Endodermal cell (in vitro differentiated cells): Measurements from ENCODE around the gene YPEL4. TPM values are rescaled to one million over a fixed set of nuclear protein-coding genes. Genes with fewer than 3 reads are reported as not detected.

Experiments used
- DNase-seq: peaks from one replicate; pipeline ENCODE4 v3.0.0-alpha.2; 2017
- H3K27ac ChIP-seq: 2 replicates; pipeline ENCODE4 v1.5.1; 2013; ENCODE audit warnings: mild to moderate bottlenecking, low read depth, low read length, moderate library complexity
- H3K27me3 ChIP-seq: 2 replicates; pipeline ENCODE4 v1.6.1; 2013; ENCODE audit warnings: mild to moderate bottlenecking, low read length, moderate library complexity; ENCODE audit not compliant: insufficient read depth, control insufficient read depth, poor library complexity, severe bottlenecking
- H3K36me3 ChIP-seq: 2 replicates; pipeline ENCODE4 v1.7.0; 2013; ENCODE audit warnings: mild to moderate bottlenecking, low read length, moderate library complexity; ENCODE audit not compliant: control insufficient read depth, insufficient read depth
- H3K4me1 ChIP-seq: one replicate; pipeline ENCODE4 v1.7.0; 2013; ENCODE audit warnings: low read length; ENCODE audit not compliant: control insufficient read depth, insufficient read depth
- H3K4me3 ChIP-seq: 2 replicates; pipeline ENCODE4 v1.5.1; 2013; ENCODE audit warnings: mild to moderate bottlenecking, low read length, moderate library complexity
- H3K9ac ChIP-seq: 2 replicates; pipeline ENCODE4 v1.6.1; 2013; ENCODE audit warnings: mild to moderate bottlenecking, low read length, moderate library complexity; ENCODE audit not compliant: poor library complexity, severe bottlenecking; ENCODE audit errors: extremely low read depth
- H3K9me3 ChIP-seq: 2 replicates; pipeline ENCODE4 v1.6.1; 2013; ENCODE audit warnings: mild to moderate bottlenecking, low read length, moderate library complexity; ENCODE audit not compliant: control insufficient read depth
- H3K27ac Mint-ChIP-seq: 2 replicates; pipeline ENCODE4 v1.8.0; 2020; ENCODE audit warnings: mixed read lengths
- H3K27me3 Mint-ChIP-seq: 2 replicates; pipeline ENCODE4 v1.8.0; 2021; ENCODE audit warnings: mild to moderate bottlenecking, mixed read lengths; ENCODE audit not compliant: insufficient read depth
- H3K36me3 Mint-ChIP-seq: 2 replicates; pipeline ENCODE4 v1.8.0; 2020; ENCODE audit warnings: low read depth, mixed read lengths
- H3K4me1 Mint-ChIP-seq: 2 replicates; pipeline ENCODE4 v1.8.0; 2020; ENCODE audit warnings: mixed read lengths
- H3K4me3 Mint-ChIP-seq: 2 replicates; pipeline ENCODE4 v1.8.0; 2020; ENCODE audit warnings: mild to moderate bottlenecking, moderate library complexity, mixed read lengths
- H3K9me3 Mint-ChIP-seq: 2 replicates; pipeline ENCODE4 v1.8.0; 2020; ENCODE audit warnings: mild to moderate bottlenecking, mixed read lengths
- WGBS, 2 experiments: methylation state at CpG; one replicate each; pipeline versions ENCODE4 v1.1.5 to v1.1.7; 2013; ENCODE audit warnings: missing lambda C conversion rate in 2 of 2, mixed read lengths in 1 of 2; ENCODE audit not compliant: insufficient coverage in 1 of 2, insufficient read length in 1 of 2; 5-methylcytosine and 5-hydroxymethylcytosine counted together
- total RNA-seq, 2 donors: library from RNA; stranded (reverse); fragmentation: NEBNext Ultra II Directional in 1 of 2; extraction: Animal tissue kit (Norgen Biotek cat#: 25700) in 1 of 2; gene quantifications; 2 replicates in 1 of 2; 3 replicates in 1 of 2; pipeline ENCODE4 v1.2.1, GENCODE V29; 2021
- TF ChIP-seq, protein P1 (sequence below): fragments of 200-600 bp; sonication (generic); conservative IDR thresholded peaks from 2 replicates; pipeline ENCODE4 v1.5.0; 2021; ENCODE audit warnings: antibody characterized with exemption, mild to moderate bottlenecking

The YPEL4 gene
- total RNA-seq, 2 donors from 2014 or later, result not detected

DNA sequence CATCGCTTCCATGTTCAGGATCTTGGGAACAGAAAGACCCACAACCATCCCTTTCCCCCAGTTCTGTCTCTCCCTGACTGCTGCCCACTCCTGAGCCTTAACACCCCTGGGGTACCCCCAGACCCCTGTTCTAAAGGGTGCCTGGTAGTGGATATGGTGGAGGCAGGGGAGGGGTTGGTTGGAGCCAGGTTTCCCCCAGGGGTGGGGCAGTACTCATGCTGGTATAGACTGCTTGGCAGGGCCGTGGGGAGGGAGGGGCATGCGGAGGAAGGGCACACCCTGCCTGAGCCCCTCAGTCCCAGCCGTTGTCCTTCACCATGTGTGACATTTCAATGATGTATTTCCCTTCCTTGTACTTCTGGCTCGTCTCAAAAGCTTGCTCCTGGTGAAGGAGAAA lies 4.0 kb downstream of the YPEL4 start:
- no peaks in the 10 kb centered on the region for H3K9me3 Mint-ChIP-seq
- TF ChIP-seq, protein P1, sequence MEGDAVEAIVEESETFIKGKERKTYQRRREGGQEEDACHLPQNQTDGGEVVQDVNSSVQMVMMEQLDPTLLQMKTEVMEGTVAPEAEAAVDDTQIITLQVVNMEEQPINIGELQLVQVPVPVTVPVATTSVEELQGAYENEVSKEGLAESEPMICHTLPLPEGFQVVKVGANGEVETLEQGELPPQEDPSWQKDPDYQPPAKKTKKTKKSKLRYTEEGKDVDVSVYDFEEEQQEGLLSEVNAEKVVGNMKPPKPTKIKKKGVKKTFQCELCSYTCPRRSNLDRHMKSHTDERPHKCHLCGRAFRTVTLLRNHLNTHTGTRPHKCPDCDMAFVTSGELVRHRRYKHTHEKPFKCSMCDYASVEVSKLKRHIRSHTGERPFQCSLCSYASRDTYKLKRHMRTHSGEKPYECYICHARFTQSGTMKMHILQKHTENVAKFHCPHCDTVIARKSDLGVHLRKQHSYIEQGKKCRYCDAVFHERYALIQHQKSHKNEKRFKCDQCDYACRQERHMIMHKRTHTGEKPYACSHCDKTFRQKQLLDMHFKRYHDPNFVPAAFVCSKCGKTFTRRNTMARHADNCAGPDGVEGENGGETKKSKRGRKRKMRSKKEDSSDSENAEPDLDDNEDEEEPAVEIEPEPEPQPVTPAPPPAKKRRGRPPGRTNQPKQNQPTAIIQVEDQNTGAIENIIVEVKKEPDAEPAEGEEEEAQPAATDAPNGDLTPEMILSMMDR, result no peak
- no peaks in the 10 kb centered on the region for H3K27me3 Mint-ChIP-seq
- H3K4me3 ChIP-seq, result no peak overlapping the region
- H3K36me3 Mint-ChIP-seq, result peaks cover 31% of the 10 kb centered on the region
- H3K9me3 ChIP-seq, result no peaks in the 10 kb centered on the region
- H3K4me1 ChIP-seq, result peaks cover 41% of the 10 kb centered on the region
- no peak overlapping the region for H3K27ac ChIP-seq
- no peak overlapping the region for H3K27ac Mint-ChIP-seq
- no peak overlapping the region for H3K4me3 Mint-ChIP-seq
- peaks cover 43% of the 10 kb centered on the region for H3K36me3 ChIP-seq
- peak; percentile 55 for DNase-seq
- peaks cover 77% of the 10 kb centered on the region for H3K4me1 Mint-ChIP-seq
- 55 to 67% methylated on average over 2 to 5 of the region's 5 CpGs for WGBS, 2 experiments
- no peaks in the 10 kb centered on the region for H3K27me3 ChIP-seq
- no peak overlapping the region for H3K9ac ChIP-seq

GRCh38 chr11:57644748-57645688 lies 4.7 kb downstream of the YPEL4 start:
- Mint-ChIP-seq H3K4me3 (no peak overlapping the region), H3K27me3 (no peaks in the 10 kb centered on the region), H3K4me1 (peaks cover 75% of the 10 kb centered on the region), H3K36me3 (peaks cover 37% of the 10 kb centered on the region), H3K27ac (peak overlapping the region; percentile 72), H3K9me3 (no peaks in the 10 kb centered on the region)
- H3K9ac ChIP-seq, result no peak overlapping the region
- TF ChIP-seq, protein P1, result peak; percentile 93
- H3K4me3 ChIP-seq, result no peak overlapping the region
- DNase-seq, result peak; percentile 96
- H3K27ac ChIP-seq, result no peak overlapping the region
- H3K27me3 ChIP-seq, result no peaks in the 10 kb centered on the region
- no peaks in the 10 kb centered on the region for H3K9me3 ChIP-seq
- peaks cover 46% of the 10 kb centered on the region for H3K36me3 ChIP-seq
- WGBS, 2 experiments, result 43 to 58% methylated on average over 6 to 17 of the region's 17 CpGs
- H3K4me1 ChIP-seq, result peaks cover 43% of the 10 kb centered on the region

GRCh38 chr11:57643802-57644201 lies 5.9 kb downstream of the YPEL4 start:
- peaks cover 66% of the 10 kb centered on the region for H3K4me1 Mint-ChIP-seq

More at GRCh38 chr11:57643802-57644201, 5.9 kb downstream of the YPEL4 start:
- Histone ChIP-seq H3K27ac (no peak overlapping the region), H3K4me1 (peaks cover 43% of the 10 kb centered on the region), H3K36me3 (peaks cover 46% of the 10 kb centered on the region), H3K27me3 (no peaks in the 10 kb centered on the region), H3K9ac (no peak overlapping the region), H3K4me3 (no peak overlapping the region), H3K9me3 (no peaks in the 10 kb centered on the region)
- DNase-seq, result no peak
- no peaks in the 10 kb centered on the region for H3K9me3 Mint-ChIP-seq
- H3K36me3 Mint-ChIP-seq, result peaks cover 40% of the 10 kb centered on the region
- H3K4me3 Mint-ChIP-seq, result no peak overlapping the region
- peak overlapping the region; percentile 56 for H3K27ac Mint-ChIP-seq
- no peaks in the 10 kb centered on the region for H3K27me3 Mint-ChIP-seq
- TF ChIP-seq, protein P1, result peak; percentile 19
- WGBS, 2 experiments, result 87 to 91% methylated on average over 3 of the region's 3 CpGs
